ENCODE measurements around the gene PACRG. TPM values are rescaled to one million over a fixed set of nuclear protein-coding genes. Genes with fewer than 3 reads are reported as not detected.

Gene PACRG
- total RNA-seq, 1 experiment from 2014 or later, result 0.59 TPM

DNA sequence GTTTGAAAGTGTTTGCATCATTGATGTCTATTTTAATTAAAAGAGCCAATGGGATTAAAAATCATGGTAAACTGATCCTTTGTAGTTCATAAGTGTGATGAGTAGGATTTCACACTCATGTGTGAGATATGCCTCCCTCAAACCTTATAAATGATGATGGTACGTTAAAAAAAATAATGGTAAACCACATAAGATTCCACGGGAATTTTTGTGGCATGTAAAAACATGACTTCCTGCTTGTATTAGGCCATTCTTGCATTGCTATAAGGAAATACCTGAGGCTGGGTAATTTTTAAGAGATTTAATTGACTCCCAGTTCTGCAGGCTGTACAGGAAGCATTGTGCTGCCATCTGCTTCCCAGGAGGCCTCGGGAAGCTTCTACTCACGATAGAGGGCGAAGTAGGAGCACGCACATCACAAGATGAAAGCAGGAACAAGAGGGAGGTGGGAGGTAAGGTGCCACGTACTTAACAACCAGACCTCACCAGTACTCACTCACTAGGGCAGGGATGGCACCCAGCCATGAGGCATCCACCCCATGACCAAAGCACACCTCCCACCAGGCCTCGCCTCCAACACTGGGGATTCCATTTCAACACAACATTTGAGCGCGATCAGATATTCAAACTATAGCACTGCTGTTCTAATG is 499.2 kb downstream of the PACRG start:
- no TSS peak for BruUV-seq (replicated peaks)
- CTCF ChIA-PET, result no interaction called here
- no peak overlapping the region for H3K4me3 ChIP-seq (ENCODE audit: low read depth in 2 of 2, low read length in 2 of 2)
- TF ChIP-seq TCF7L2 (IDR thresholded peaks at IDR 0.05; ENCODE audit: low read depth, low read length) (no peak), POLR2AphosphoS5 (IDR thresholded peaks at IDR 0.05; ENCODE audit: low read depth, low read length) (no peak), SIN3A (IDR thresholded peaks at IDR 0.05; ENCODE audit: borderline replicate concordance, insufficient read depth, low read depth, low read length) (no peak), REST (IDR thresholded peaks at IDR 0.05; ENCODE audit: insufficient read depth in 1 of 2, low read depth in 2 of 2, low read length in 1 of 2) (no peak)
- TF ChIP-seq, protein P1, sequence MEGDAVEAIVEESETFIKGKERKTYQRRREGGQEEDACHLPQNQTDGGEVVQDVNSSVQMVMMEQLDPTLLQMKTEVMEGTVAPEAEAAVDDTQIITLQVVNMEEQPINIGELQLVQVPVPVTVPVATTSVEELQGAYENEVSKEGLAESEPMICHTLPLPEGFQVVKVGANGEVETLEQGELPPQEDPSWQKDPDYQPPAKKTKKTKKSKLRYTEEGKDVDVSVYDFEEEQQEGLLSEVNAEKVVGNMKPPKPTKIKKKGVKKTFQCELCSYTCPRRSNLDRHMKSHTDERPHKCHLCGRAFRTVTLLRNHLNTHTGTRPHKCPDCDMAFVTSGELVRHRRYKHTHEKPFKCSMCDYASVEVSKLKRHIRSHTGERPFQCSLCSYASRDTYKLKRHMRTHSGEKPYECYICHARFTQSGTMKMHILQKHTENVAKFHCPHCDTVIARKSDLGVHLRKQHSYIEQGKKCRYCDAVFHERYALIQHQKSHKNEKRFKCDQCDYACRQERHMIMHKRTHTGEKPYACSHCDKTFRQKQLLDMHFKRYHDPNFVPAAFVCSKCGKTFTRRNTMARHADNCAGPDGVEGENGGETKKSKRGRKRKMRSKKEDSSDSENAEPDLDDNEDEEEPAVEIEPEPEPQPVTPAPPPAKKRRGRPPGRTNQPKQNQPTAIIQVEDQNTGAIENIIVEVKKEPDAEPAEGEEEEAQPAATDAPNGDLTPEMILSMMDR (IDR thresholded peaks at IDR 0.05), result no peak
- intact Hi-C loops (cut with micrococcal nuclease; ENCODE audit: unreplicated experiment) (no loop called here), in situ Hi-C loops (cut with HindIII; ENCODE audit: low pct_unique_long_range_greater_than_20kb, low sequenced_read_pairs) (no loop called here)
- H3K36me3 ChIP-seq (ENCODE audit: control insufficient read depth, insufficient read depth, low read length), result no peaks in the 10 kb centered on the region
- no peak for ATAC-seq
- POLR2A ChIA-PET, result no interaction called here
- H3K4me1 ChIP-seq (ENCODE audit: control insufficient read depth, insufficient read depth, low read length), result no peaks in the 10 kb centered on the region
- H3K9me3 ChIP-seq (ENCODE audit: control insufficient read depth, insufficient read depth, low read depth, low read length), result no peaks in the 10 kb centered on the region
- DNase-seq (ENCODE audit: low read depth, low spot score), result no peak
- H3K27ac ChIP-seq (ENCODE audit: low read length), result no peak overlapping the region
- no peaks in the 10 kb centered on the region for H3K27me3 ChIP-seq (ENCODE audit: control insufficient read depth, insufficient read depth, low read length)

DNA sequence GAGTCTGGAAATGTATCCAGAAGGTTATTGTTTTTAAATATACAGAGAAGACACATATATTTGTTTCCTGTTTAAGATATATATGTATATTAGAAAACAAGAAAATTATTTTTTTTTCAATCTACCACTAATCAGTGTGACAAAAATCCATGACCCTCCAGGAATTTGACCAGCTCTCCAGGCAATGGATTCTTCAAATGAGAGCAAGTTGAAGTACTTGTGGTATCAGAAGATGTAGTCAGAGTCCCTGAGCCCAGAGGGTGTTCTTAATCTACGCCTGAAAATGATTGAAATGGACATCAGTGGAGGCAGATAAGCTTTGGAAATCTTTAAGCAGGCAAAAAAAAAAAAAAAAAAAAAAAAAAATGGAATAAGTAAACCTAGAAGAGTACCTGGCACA is 500.3 kb downstream of the PACRG start:
- Histone ChIP-seq H3K4me3 (ENCODE audit: low read depth in 2 of 2, low read length in 2 of 2) (no peak overlapping the region), H3K36me3 (ENCODE audit: control insufficient read depth, insufficient read depth, low read length) (no peaks in the 10 kb centered on the region), H3K4me1 (ENCODE audit: control insufficient read depth, insufficient read depth, low read length) (no peaks in the 10 kb centered on the region), H3K27ac (ENCODE audit: low read length) (no peak overlapping the region), H3K9me3 (ENCODE audit: control insufficient read depth, insufficient read depth, low read depth, low read length) (no peaks in the 10 kb centered on the region), H3K27me3 (ENCODE audit: control insufficient read depth, insufficient read depth, low read length) (no peaks in the 10 kb centered on the region)
- TF ChIP-seq TCF7L2 (IDR thresholded peaks at IDR 0.05; ENCODE audit: low read depth, low read length) (no peak), SIN3A (IDR thresholded peaks at IDR 0.05; ENCODE audit: borderline replicate concordance, insufficient read depth, low read depth, low read length) (no peak), POLR2AphosphoS5 (IDR thresholded peaks at IDR 0.05; ENCODE audit: low read depth, low read length) (no peak), REST (IDR thresholded peaks at IDR 0.05; ENCODE audit: insufficient read depth in 1 of 2, low read depth in 2 of 2, low read length in 1 of 2) (no peak)
- TF ChIP-seq, protein P1 (IDR thresholded peaks at IDR 0.05), result no peak
- DNase-seq (ENCODE audit: low read depth, low spot score), result no peak
- intact Hi-C loops (cut with micrococcal nuclease; ENCODE audit: unreplicated experiment) (no loop called here), in situ Hi-C loops (cut with HindIII; ENCODE audit: low pct_unique_long_range_greater_than_20kb, low sequenced_read_pairs) (no loop called here)
- CTCF ChIA-PET, result no interaction called here
- no TSS peak for BruUV-seq (replicated peaks)
- ATAC-seq, result no peak
- POLR2A ChIA-PET, result no interaction called here
